GM23338 (cell line): ENCODE results near the gene INPP5A. TPM values are rescaled to one million over a fixed set of nuclear protein-coding genes. Genes with fewer than 3 reads are reported as not detected.

Experiments
- ATAC-seq: fragments of 200-7000 bp; cut with Tn5 transposase; 3 replicates; pipeline ENCODE4 v1.9.1; 2020
- DNase-seq: peaks from one replicate; pipeline ENCODE4 v3.0.0-alpha.2; 2015; ENCODE audit warnings: low spot score
- H2AFZ ChIP-seq: fragments of 200-600 bp; sonication (generic); 2 replicates; pipeline ENCODE4 v1.8.0; 2016; ENCODE audit warnings: antibody characterized with exemption, mild to moderate bottlenecking, moderate library complexity
- H3F3A ChIP-seq: fragments of 200-600 bp; sonication (generic); replicated peaks from 2 replicates; pipeline ENCODE4 v1.8.0; 2017; ENCODE audit warnings: antibody characterized with exemption, mixed run types, low read depth
- H3K27ac ChIP-seq: fragments of 200-600 bp; sonication (generic); 2 replicates; pipeline ENCODE4 v1.6.1; 2016; ENCODE audit warnings: low read depth
- H3K27me3 ChIP-seq: fragments of 200-600 bp; sonication (generic); 2 replicates; pipeline ENCODE4 v1.8.0; 2016; ENCODE audit warnings: mild to moderate bottlenecking, mixed run types, moderate library complexity; ENCODE audit not compliant: insufficient read depth
- H3K36me3 ChIP-seq: fragments of 200-600 bp; sonication (generic); 2 replicates; pipeline ENCODE4 v1.8.0; 2016; ENCODE audit warnings: mild to moderate bottlenecking; ENCODE audit not compliant: insufficient read depth
- H3K4me1 ChIP-seq: fragments of 200-600 bp; sonication (generic); 2 replicates; pipeline ENCODE4 v1.8.0; 2016; ENCODE audit warnings: mild to moderate bottlenecking, moderate library complexity; ENCODE audit not compliant: insufficient read depth
- H3K4me2 ChIP-seq: fragments of 200-600 bp; sonication (generic); 2 replicates; pipeline ENCODE4 v1.7.1; 2017; ENCODE audit warnings: mixed run types
- H3K4me3 ChIP-seq: fragments of 200-600 bp; sonication (generic); 2 replicates; pipeline ENCODE4 v1.6.1; 2016; ENCODE audit warnings: mixed run types
- H3K79me2 ChIP-seq: fragments of 200-600 bp; sonication (generic); replicated peaks from 2 replicates; pipeline ENCODE4 v1.8.0; 2017; ENCODE audit warnings: mild to moderate bottlenecking; ENCODE audit not compliant: insufficient read depth
- H3K9me2 ChIP-seq: fragments of 200-600 bp; sonication (generic); 2 replicates; pipeline ENCODE4 v1.8.0; 2017; ENCODE audit not compliant: insufficient read depth
- H4K20me1 ChIP-seq: fragments of 200-600 bp; sonication (generic); replicated peaks from 2 replicates; pipeline ENCODE4 v1.8.0; 2017; ENCODE audit warnings: mild to moderate bottlenecking; ENCODE audit not compliant: insufficient read depth
- H3K27ac Mint-ChIP-seq: 2 replicates; pipeline ENCODE4 v1.8.0; 2020; ENCODE audit warnings: inconsistent platforms, mild to moderate bottlenecking, moderate library complexity, mixed read lengths
- H3K27me3 Mint-ChIP-seq: 3 replicates; pipeline ENCODE4 v1.8.0; 2022; ENCODE audit warnings: low read depth, mild to moderate bottlenecking, moderate library complexity, mixed read lengths, inconsistent platforms; ENCODE audit not compliant: insufficient read depth, poor library complexity
- H3K36me3 Mint-ChIP-seq: 3 replicates; pipeline ENCODE4 v1.8.0; 2021; ENCODE audit warnings: low read depth, mild to moderate bottlenecking, inconsistent platforms, moderate library complexity, mixed read lengths
- H3K4me1 Mint-ChIP-seq: 3 replicates; pipeline ENCODE4 v1.8.0; 2020; ENCODE audit warnings: mild to moderate bottlenecking, inconsistent platforms, mixed read lengths
- H3K4me3 Mint-ChIP-seq: 3 replicates; pipeline ENCODE4 v1.8.0; 2021; ENCODE audit warnings: moderate library complexity, mild to moderate bottlenecking, inconsistent platforms, mixed read lengths
- H3K9me3 Mint-ChIP-seq: 3 replicates; pipeline ENCODE4 v1.8.0; 2020; ENCODE audit warnings: moderate library complexity, mild to moderate bottlenecking, inconsistent platforms, mixed read lengths
- CREB1 ChIP-seq: fragments of 250-450 bp; sonication (Bioruptor Pico); IDR thresholded peaks from 2 replicates; pipeline ENCODE4 v1.5.0; 2020; ENCODE audit warnings: low read depth, mild to moderate bottlenecking, moderate library complexity
- CTCF ChIP-seq, 2 experiments: fragments of 200-600 bp in 1 of 2; sonication (generic) in 1 of 2; conservative IDR thresholded peaks; 2 replicates each; pipeline versions ENCODE4 v1.5.1 to v1.6.1; 2016 to 2017; ENCODE audit warnings: antibody characterized with exemption in 2 of 2, low read depth in 2 of 2, mild to moderate bottlenecking in 2 of 2, moderate library complexity in 1 of 2
- ETS1 ChIP-seq: IDR thresholded peaks from 2 replicates; pipeline ENCODE4 v1.6.1; 2016; ENCODE audit warnings: antibody characterized with exemption
- EZH2 ChIP-seq: fragments of 200-600 bp; sonication (generic); IDR thresholded peaks from one replicate; pipeline ENCODE4 v1.8.0; 2017; ENCODE audit warnings: antibody characterized with exemption, mild to moderate bottlenecking, low read depth; ENCODE audit not compliant: unreplicated experiment
- EZH2phosphoT487 ChIP-seq: fragments of 200-600 bp; sonication (generic); IDR thresholded peaks from one replicate; pipeline ENCODE4 v1.8.1; 2018; ENCODE audit warnings: antibody characterized with exemption; ENCODE audit not compliant: unreplicated experiment
- JUNB ChIP-seq: IDR thresholded peaks from one replicate; pipeline ENCODE4 v1.6.1; 2016; ENCODE audit warnings: antibody characterized with exemption; ENCODE audit not compliant: unreplicated experiment
- NANOG ChIP-seq: IDR thresholded peaks from 2 replicates; pipeline ENCODE4 v1.6.1; 2016; ENCODE audit warnings: antibody characterized with exemption, borderline replicate concordance
- POLR2AphosphoS5 ChIP-seq: IDR thresholded peaks from 2 replicates; pipeline ENCODE4 v1.6.1; 2016; ENCODE audit warnings: antibody characterized with exemption, low read depth
- STAT1 ChIP-seq: IDR thresholded peaks from one replicate; pipeline ENCODE4 v1.6.1; 2016; ENCODE audit warnings: antibody characterized with exemption; ENCODE audit not compliant: unreplicated experiment
- ZNF331 ChIP-seq: fragments of 250-450 bp; sonication (Bioruptor Pico); IDR thresholded peaks from 2 replicates; pipeline ENCODE4 v1.5.0; 2020; ENCODE audit warnings: low read depth, mild to moderate bottlenecking, moderate library complexity
- polyA plus RNA-seq: library from polyadenylated mRNA; unstranded; fragments of >200 nt; fragmentation: Nextera tagmentation; extraction: Ambion mirVana; gene quantifications from 2 replicates; pipeline ENCODE4 v1.2.1, GENCODE V29; 2016
- total RNA-seq: library from RNA; depleted of rRNA; stranded (reverse); fragments of >200 nt; shearing (Covaris generic); gene quantifications from 2 replicates; pipeline ENCODE4 v1.2.3, GENCODE V29; 2014
- TF ChIP-seq, protein P1 (sequence below): fragments of 250-450 bp; sonication (Bioruptor Pico); IDR thresholded peaks from 2 replicates; pipeline ENCODE4 v1.5.0; 2020; ENCODE audit warnings: mild to moderate bottlenecking, moderate library complexity
- TF ChIP-seq, protein P2 (sequence below): IDR thresholded peaks from one replicate; pipeline ENCODE4 v1.6.1; 2018; ENCODE audit warnings: antibody characterized with exemption; ENCODE audit not compliant: unreplicated experiment

Gene INPP5A
- total and polyA plus RNA-seq, 2 experiments from 2014 or later, result 5.9 to 40.6 TPM

DNA sequence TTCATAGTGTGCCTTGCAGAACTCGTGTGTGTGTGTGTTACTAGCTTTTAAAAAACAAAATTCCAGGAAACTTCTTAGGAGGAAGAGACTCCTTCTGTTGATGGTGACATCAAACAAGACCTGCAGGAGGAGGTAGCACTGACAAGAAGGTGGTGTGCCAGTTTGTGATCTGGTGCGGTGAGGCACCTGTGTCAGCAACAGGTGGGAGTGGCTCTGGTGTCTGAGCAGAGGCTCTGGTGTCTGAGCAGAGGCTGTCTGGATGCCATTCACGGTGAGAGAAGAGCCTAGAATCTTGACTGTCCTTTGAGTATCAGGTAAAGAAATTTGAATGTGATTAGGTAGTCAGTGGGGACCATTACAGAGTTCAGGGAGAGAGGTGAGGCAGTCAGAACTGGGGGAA is 122.8 kb downstream of the INPP5A start:
- H3K9me2 ChIP-seq, result no peaks in the 10 kb centered on the region
- H3K27ac ChIP-seq, result no peak overlapping the region
- DNase-seq (no peak), ATAC-seq (no peak)
- no peaks in the 10 kb centered on the region; the same call in 1 of the 2 replicates for H3K36me3 ChIP-seq
- no peak overlapping the region for H3K4me2 ChIP-seq
- H2AFZ ChIP-seq, result no peak overlapping the region
- no peaks in the 10 kb centered on the region; the same call in 2 of the 3 replicates for H3K36me3 Mint-ChIP-seq
- no peaks in the 10 kb centered on the region for H3K4me1 Mint-ChIP-seq
- peaks cover 1% of the 10 kb centered on the region for H3K27me3 Mint-ChIP-seq
- H3K4me3 ChIP-seq, result no peak overlapping the region
- no peaks in the 10 kb centered on the region for H3K4me1 ChIP-seq
- no peaks in the 10 kb centered on the region for H3K27me3 ChIP-seq
- TF ChIP-seq POLR2AphosphoS5 (no peak), STAT1 (no peak), JUNB (no peak), CTCF (conservative IDR thresholded peaks at IDR 0.05; ENCODE audit: low read depth in 2 of 2) (no peak), ZNF331 (CRISPR knock-in tag) (no peak), EZH2 (no peak), CREB1 (no peak), ETS1 (no peak), NANOG (no peak), EZH2phosphoT487 (no peak)
- TF ChIP-seq, protein P1, sequence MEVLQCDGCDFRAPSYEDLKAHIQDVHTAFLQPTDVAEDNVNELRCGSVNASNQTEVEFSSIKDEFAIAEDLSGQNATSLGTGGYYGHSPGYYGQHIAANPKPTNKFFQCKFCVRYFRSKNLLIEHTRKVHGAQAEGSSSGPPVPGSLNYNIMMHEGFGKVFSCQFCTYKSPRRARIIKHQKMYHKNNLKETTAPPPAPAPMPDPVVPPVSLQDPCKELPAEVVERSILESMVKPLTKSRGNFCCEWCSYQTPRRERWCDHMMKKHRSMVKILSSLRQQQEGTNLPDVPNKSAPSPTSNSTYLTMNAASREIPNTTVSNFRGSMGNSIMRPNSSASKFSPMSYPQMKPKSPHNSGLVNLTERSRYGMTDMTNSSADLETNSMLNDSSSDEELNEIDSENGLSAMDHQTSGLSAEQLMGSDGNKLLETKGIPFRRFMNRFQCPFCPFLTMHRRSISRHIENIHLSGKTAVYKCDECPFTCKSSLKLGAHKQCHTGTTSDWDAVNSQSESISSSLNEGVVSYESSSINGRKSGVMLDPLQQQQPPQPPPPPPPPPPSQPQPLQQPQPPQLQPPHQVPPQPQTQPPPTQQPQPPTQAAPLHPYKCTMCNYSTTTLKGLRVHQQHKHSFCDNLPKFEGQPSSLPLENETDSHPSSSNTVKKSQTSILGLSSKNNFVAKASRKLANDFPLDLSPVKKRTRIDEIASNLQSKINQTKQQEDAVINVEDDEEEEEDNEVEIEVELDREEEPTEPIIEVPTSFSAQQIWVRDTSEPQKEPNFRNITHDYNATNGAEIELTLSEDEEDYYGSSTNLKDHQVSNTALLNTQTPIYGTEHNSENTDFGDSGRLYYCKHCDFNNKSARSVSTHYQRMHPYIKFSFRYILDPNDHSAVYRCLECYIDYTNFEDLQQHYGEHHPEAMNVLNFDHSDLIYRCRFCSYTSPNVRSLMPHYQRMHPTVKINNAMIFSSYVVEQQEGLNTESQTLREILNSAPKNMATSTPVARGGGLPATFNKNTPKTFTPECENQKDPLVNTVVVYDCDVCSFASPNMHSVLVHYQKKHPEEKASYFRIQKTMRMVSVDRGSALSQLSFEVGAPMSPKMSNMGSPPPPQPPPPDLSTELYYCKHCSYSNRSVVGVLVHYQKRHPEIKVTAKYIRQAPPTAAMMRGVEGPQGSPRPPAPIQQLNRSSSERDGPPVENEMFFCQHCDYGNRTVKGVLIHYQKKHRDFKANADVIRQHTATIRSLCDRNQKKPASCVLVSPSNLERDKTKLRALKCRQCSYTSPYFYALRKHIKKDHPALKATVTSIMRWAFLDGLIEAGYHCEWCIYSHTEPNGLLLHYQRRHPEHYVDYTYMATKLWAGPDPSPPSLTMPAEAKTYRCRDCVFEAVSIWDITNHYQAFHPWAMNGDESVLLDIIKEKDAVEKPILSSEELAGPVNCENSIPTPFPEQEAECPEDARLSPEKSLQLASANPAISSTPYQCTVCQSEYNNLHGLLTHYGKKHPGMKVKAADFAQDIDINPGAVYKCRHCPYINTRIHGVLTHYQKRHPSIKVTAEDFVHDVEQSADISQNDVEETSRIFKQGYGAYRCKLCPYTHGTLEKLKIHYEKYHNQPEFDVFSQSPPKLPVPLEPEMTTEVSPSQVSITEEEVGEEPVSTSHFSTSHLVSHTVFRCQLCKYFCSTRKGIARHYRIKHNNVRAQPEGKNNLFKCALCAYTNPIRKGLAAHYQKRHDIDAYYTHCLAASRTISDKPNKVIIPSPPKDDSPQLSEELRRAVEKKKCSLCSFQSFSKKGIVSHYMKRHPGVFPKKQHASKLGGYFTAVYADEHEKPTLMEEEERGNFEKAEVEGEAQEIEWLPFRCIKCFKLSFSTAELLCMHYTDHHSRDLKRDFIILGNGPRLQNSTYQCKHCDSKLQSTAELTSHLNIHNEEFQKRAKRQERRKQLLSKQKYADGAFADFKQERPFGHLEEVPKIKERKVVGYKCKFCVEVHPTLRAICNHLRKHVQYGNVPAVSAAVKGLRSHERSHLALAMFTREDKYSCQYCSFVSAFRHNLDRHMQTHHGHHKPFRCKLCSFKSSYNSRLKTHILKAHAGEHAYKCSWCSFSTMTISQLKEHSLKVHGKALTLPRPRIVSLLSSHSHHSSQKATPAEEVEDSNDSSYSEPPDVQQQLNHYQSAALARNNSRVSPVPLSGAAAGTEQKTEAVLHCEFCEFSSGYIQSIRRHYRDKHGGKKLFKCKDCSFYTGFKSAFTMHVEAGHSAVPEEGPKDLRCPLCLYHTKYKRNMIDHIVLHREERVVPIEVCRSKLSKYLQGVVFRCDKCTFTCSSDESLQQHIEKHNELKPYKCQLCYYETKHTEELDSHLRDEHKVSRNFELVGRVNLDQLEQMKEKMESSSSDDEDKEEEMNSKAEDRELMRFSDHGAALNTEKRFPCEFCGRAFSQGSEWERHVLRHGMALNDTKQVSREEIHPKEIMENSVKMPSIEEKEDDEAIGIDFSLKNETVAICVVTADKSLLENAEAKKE, result no peak
- TF ChIP-seq, protein P2, sequence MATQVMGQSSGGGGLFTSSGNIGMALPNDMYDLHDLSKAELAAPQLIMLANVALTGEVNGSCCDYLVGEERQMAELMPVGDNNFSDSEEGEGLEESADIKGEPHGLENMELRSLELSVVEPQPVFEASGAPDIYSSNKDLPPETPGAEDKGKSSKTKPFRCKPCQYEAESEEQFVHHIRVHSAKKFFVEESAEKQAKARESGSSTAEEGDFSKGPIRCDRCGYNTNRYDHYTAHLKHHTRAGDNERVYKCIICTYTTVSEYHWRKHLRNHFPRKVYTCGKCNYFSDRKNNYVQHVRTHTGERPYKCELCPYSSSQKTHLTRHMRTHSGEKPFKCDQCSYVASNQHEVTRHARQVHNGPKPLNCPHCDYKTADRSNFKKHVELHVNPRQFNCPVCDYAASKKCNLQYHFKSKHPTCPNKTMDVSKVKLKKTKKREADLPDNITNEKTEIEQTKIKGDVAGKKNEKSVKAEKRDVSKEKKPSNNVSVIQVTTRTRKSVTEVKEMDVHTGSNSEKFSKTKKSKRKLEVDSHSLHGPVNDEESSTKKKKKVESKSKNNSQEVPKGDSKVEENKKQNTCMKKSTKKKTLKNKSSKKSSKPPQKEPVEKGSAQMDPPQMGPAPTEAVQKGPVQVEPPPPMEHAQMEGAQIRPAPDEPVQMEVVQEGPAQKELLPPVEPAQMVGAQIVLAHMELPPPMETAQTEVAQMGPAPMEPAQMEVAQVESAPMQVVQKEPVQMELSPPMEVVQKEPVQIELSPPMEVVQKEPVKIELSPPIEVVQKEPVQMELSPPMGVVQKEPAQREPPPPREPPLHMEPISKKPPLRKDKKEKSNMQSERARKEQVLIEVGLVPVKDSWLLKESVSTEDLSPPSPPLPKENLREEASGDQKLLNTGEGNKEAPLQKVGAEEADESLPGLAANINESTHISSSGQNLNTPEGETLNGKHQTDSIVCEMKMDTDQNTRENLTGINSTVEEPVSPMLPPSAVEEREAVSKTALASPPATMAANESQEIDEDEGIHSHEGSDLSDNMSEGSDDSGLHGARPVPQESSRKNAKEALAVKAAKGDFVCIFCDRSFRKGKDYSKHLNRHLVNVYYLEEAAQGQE, result no peak
- H3K4me3 Mint-ChIP-seq, result no peak overlapping the region
- no peaks in the 10 kb centered on the region for H3K79me2 ChIP-seq
- no peak overlapping the region for H3K27ac Mint-ChIP-seq
- H3F3A ChIP-seq, result no peaks in the 10 kb centered on the region
- no peaks in the 10 kb centered on the region for H4K20me1 ChIP-seq
- no peaks in the 10 kb centered on the region for H3K9me3 Mint-ChIP-seq
